KBM-7 (cell line): ENCODE data around the gene REST.
"Not testable (repeated sequence)": the region's sequence is repeated elsewhere in the genome, so short reads cannot be mapped to it uniquely, and the experiment has no call there.

Experiments used
- DNase-seq: peaks from one replicate; pipeline ENCODE4 v3.0.0-alpha.2; 2015
- in situ Hi-C: fragments of 300-500 bp; cut with MboI; formaldehyde crosslinking; loops from 2 replicates; pipeline ENCODE4 v1.14.3; 2020; ENCODE audit warnings: low sequenced_read_pairs, low pct_unique_long_range_greater_than_20kb, mixed read lengths

Gene REST

DNA sequence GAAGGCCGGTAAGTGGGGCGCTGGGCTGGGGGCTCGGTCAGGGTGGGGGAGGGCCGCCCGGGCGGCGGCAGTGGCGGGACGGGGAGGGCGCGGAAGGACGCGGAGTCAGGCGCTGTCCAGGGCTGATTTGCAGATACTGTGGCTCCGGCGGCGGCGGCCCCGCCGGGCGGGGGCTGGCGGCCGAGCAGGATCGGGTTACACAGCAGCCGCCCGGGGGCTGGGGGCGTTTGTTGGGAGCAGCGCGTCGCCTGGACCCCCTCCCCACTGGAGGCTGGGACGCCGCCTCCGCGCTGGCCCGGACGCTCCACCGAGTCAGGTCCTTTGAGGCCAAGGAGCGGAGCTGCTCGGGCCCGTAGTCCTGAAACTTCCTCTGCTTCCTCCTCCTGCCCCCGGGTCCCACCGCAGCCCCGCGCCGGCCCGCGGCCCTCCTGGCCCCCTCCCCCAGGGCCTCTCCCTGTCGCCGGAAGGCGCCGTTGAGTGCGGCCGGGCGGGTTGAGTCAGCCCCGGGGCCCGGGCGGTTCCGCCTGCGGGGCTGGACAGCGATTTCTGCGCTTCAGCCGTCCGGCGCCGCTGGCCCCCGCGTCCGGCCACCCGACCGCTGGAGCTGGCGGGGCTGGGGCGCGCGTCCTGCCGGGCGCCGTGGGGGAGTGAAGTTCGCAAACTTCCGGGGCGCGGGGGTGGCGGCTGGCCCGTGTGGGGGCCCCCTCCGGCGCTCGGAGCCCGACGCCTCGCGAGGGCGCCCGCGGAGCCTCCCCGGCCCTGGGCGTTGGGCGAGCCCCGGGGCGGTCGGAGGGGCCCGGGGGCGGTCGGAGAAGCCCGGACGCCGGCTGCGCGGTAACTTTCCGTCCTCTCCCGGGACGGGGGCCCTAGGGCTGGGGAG, 746 bp downstream of the REST start:
- peak; percentile 76 for DNase-seq
- in situ Hi-C loops = no loop called here

DNA sequence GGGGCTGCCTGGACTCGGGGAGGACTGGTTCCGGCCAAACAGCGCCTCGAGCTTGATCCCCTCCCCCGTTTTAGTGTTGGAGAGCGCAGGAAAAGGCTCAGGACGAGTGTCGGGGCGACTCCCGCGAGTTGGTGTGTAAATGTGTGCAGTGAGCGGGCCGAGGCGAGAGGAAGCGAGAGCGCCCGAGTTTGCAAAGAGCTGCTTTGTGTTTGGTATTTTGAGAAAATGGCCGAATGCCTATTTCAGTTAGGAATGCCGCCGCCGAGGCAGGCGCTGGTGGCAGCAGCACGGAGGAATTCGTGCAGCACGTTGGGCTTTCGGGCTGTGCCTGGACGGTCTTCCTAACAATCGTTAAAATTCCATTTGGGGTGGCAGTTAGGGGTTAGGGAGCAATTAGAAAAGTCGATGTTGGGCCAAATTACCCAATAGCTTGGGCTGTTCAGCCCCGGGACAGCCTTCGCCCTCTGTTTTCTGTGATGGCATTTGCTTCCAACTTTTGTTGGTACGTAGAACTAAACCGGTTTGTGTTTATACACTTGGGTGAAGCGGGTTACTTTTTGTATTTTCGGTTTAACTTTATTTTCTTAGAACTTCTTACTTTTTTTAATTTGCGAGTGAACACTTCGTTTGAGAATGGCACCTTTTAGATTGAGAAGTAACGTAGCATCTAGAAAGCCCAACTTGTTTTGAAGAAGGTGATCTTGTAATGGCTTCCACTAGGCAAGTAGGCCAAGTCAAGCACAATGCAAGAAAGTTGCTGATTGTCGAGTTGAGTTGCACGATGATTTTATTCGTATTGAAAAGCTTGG, 1.6 kb downstream of the REST start:
- in situ Hi-C loops = no loop called here
- DNase-seq = peak; percentile 66

GRCh38 chr4:56910172-56910967, 2.7 kb downstream of the REST start:
- in situ Hi-C loops = no loop called here
- peak; percentile 18 for DNase-seq

- DNase-seq = no peak
- in situ Hi-C loops = no loop called here
These were observed 6.6 kb downstream of the REST start for GRCh38 chr4:56914336-56914735.

- DNase-seq = not testable (repeated sequence)
These were observed 7.3 kb downstream of the REST start for GRCh38 chr4:56914977-56915376.

GRCh38 chr4:56927196-56927595, 19.5 kb downstream of the REST start:
- DNase-seq = no peak
- in situ Hi-C loops = no loop called here

More at GRCh38 chr4:56914977-56915376, 7.3 kb downstream of the REST start:
- in situ Hi-C loops = not testable (repeated sequence)

DNA sequence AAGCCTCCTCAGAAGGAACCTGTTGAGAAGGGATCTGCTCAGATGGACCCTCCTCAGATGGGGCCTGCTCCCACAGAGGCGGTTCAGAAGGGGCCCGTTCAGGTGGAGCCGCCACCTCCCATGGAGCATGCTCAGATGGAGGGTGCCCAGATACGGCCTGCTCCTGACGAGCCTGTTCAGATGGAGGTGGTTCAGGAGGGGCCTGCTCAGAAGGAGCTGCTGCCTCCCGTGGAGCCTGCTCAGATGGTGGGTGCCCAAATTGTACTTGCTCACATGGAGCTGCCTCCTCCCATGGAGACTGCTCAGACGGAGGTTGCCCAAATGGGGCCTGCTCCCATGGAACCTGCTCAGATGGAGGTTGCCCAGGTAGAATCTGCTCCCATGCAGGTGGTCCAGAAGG, 22.9 kb downstream of the REST start:
- in situ Hi-C loops = no loop called here

GRCh38 chr4:56931924-56932323, 24.2 kb downstream of the REST start:
- DNase-seq = no peak
- in situ Hi-C loops = no loop called here

More for the DNA sequence above, 22.9 kb downstream of the REST start:
- DNase-seq = no peak

DNA sequence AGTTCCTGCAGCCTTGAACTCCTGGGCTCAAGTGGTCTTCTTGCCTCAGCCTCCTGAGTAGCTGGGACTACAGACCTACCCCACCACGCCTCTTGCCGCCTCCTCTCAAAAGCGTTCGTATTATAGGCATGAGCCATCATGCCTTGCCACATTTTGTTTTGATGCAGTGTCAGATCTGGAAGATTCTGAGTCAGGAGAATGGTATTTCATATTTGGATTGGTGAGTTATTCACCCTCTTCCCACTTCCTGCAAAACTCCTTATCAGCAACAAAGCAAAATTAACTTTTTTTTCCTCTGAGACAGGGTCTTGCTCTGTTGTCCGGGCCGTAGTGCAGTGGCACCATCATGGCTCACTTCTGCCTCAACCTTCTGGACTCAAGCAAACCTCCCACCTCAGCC, 29.6 kb downstream of the REST start:
- in situ Hi-C loops = no loop called here
- no peak for DNase-seq

DNA sequence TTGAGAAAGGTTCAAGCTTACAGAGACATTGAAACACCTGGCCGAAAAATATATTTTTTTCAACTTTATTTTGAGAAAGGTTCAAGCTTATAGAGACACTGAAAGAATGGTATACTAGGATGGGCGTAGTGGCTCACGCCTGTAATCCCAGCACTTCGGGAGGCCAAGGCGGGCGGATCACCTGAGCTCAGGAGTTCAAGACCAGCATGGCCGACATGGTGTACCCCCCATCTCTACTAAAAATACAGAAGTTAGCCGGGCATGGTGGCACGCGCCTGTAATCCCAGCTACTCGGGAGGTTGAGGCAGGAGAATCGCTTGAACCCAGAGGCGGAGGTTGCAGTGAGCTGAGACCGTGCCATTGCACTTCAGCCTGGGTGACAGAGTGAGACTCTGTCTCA, 32.1 kb downstream of the REST start:
- DNase-seq, in situ Hi-C loops: not testable (repeated sequence)

- DNase-seq = no peak
- in situ Hi-C loops = no loop called here
These were observed 32.7 kb downstream of the REST start for GRCh38 chr4:56940403-56940802.

GRCh38 chr4:56940971-56941370, 33.3 kb downstream of the REST start:
- DNase-seq = no peak
- in situ Hi-C loops = no loop called here

DNA sequence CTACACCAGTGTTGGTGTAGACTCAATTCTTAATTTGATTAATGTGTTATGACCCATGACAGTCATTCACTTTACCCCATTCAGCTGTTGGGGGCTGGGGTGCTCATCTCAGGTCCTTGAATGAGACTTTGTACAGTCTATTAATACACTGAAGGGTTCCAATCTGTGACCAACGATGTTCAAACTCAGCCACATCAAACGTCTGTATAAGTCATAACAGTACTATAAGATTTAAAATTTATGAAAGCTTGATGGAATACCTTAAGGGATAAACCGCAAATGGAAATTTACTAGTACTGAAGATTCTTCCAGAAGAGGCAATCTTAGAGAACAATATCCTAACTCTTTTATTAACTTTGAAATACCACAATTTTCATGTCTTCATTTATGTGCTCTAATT, 33.7 kb downstream of the REST start:
- in situ Hi-C loops = no loop called here
- DNase-seq = no peak

DNA sequence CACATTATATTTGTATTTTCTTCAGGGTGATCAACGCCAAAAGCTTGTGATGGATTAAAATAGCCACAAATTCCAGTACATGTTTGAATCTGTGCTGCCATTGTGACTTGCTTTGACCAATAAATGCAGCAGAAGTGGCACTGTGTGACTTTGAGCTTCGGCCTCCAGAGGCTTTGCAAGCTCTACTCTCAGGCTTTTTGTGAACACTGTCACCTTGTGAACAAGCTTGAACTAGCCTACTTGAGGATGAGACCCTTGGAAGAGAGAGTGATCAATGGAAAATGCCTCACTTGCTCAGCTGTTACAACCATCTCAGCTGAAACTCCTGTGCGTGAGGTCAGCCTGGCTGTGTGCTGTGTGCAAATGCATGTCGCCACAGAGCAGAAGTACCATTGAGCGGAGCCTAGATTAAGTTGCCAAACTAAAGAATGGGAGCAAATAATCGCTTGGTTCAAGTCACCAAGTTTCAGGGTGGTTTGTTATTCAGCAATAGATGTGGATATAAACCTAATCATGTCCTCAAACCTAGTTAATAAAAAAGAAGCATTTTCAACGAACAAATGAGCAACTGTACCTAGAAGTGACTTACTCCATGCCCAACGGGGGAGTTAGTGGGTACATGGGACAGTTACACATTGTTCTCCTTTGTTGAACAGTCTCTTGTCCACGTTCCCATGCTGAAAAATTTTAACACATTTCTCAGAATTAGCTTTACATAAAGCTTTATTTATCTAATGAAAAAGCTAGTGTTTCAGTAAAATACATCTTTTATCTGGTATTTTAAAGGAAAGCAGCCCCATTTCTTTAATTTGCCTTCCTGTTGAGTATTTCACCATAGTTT, 46.2 kb downstream of the REST start:
- in situ Hi-C loops = no loop called here

DNA sequence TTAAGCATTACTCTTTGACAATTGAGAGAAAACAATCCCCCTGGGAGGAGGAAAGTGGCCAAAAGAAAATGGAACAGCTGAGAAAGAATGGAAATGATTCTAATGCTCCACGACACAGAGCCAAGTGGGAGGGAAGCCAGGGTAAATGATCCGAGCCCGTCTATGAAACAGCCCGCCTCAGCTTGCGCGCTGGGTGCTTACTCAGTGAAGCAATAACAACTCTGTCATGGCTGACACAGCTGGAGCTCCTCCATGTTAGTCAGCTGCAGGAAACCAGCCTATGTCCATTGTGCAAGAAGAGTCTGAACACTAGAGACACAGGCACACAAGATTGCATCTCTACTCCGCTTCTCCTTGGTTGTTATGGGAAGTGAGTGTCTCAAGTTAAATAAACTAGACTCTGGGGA, 50.4 kb downstream of the REST start:
- in situ Hi-C loops = no loop called here
- peak; percentile 55 for DNase-seq

More for the DNA sequence above, 46.2 kb downstream of the REST start:
- no peak for DNase-seq

GRCh38 chr4:56959100-56959499, 51.4 kb downstream of the REST start:
- in situ Hi-C loops = no loop called here
- DNase-seq = no peak

DNA sequence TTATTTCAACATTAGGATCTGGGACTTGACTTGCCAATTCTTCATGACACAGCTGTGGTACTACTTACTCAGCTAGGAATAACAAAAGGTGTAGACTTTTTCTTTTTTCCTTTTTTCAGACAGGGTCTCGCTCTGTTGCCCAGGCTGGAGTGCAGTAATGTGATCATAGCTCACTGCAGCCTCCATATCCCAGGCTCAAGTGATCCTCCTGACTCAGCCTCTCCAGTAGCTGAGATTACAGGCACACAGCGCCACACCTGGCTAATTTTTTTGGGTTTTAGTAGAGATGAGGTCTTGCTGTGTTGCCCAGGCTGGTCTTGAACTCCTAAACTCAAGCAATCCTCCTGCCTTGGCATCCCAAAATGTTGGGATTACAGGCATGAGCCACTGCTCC, 53.4 kb downstream of the REST start:
- no peak for DNase-seq
- in situ Hi-C loops = no loop called here

GRCh38 chr4:56971383-56971782, 63.7 kb downstream of the REST start:
- DNase-seq = no peak
- in situ Hi-C loops = no loop called here

DNA sequence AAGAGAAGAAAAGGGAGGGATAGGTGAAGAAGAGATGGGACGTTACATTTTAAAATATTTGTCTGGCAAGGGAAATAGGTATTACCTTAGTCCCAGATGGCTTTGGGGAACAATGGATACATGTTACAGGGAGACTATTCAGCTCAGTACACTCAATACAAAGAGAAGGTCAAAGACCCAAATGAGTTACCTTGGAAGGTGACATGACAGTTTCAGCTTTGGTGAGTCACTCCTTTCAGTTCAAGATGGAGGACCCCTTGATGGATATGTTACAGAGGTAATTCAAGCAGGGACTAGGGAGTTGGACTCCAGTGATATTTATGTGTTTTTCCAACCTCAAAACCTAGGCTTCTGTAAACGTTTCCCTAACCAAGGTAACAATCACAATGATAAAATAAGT, 64.7 kb downstream of the REST start:
- in situ Hi-C loops = no loop called here
- DNase-seq = no peak
